ENCODE results near the gene ASTN2.

DNA sequence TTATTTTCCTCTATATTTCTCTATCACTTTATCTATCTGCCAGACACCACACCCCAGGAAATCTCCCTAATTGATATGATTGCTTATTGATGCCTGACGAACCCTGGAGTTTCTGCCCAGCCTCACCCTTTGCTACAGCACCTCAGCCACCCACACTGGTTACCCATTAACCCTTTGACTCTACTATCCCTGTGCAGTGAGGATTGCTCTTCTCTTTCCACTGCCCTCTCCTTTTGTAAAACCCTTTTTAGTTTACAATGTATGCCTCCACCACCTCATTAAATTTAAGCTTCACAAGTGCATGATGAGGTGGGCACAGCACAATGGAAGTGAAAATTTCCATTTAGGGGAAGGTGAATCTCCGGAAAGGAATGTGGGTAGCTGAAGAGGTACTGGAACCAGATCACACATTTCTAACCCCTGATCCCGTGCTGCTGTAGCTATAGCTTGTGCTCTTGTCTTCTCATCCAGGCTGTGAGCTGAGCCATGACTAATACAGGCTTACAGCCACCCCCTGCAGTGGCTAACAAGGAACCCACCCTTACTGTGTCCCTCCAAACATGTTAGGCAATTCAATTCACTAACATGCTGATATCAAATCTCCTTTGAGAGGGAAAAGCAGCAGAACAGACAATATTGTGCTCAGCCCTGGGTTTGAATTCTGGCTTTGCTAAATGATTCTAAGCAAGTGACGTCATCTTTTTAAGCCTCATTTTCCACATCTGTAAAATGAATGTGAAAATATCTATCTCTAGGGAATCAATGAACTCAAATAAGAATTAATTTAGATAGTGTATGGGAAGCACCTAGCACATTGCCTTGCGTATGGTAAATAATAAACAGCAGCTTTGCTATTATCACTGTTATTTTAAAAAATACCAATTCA lies 914.6 kb downstream of the ASTN2 start:
- TF ChIP-seq, protein P1, sequence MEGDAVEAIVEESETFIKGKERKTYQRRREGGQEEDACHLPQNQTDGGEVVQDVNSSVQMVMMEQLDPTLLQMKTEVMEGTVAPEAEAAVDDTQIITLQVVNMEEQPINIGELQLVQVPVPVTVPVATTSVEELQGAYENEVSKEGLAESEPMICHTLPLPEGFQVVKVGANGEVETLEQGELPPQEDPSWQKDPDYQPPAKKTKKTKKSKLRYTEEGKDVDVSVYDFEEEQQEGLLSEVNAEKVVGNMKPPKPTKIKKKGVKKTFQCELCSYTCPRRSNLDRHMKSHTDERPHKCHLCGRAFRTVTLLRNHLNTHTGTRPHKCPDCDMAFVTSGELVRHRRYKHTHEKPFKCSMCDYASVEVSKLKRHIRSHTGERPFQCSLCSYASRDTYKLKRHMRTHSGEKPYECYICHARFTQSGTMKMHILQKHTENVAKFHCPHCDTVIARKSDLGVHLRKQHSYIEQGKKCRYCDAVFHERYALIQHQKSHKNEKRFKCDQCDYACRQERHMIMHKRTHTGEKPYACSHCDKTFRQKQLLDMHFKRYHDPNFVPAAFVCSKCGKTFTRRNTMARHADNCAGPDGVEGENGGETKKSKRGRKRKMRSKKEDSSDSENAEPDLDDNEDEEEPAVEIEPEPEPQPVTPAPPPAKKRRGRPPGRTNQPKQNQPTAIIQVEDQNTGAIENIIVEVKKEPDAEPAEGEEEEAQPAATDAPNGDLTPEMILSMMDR (IDR thresholded peaks at IDR 0.05; ENCODE audit: insufficient read depth, low read depth, low read length), result no peak
- TF ChIP-seq EZH2 (IDR thresholded peaks at IDR 0.05; ENCODE audit: insufficient read depth, low read length), result no peak
